Parathyroid adenoma (tissue), 2 donors: ENCODE results near the gene MYO5C.
A peak's percentile ranks its signal among the peaks of the same experiment; 100 is the strongest.

ENCODE experiments used
- H2AFZ ChIP-seq: fragments of 300-600 bp; sonication (generic); one replicate; pipeline ENCODE4 v1.7.0; 2017; ENCODE audit warnings: antibody characterized with exemption, mild to moderate bottlenecking
- H3K27ac ChIP-seq: fragments of 300-600 bp; sonication (generic); one replicate; pipeline ENCODE4 v1.7.0; 2017
- H3K27me3 ChIP-seq: fragments of 300-600 bp; sonication (generic); one replicate; pipeline ENCODE4 v1.7.0; 2017; ENCODE audit warnings: low read length; ENCODE audit not compliant: control insufficient read depth, insufficient read depth
- H3K36me3 ChIP-seq: fragments of 300-600 bp; sonication (generic); one replicate; pipeline ENCODE4 v1.7.0; 2017; ENCODE audit warnings: low read length; ENCODE audit not compliant: control insufficient read depth, insufficient read depth
- H3K4me1 ChIP-seq: fragments of 300-600 bp; sonication (generic); one replicate; pipeline ENCODE4 v1.7.0; 2017; ENCODE audit warnings: control low read depth
- H3K4me2 ChIP-seq: fragments of 300-600 bp; sonication (generic); one replicate; pipeline ENCODE4 v1.7.0; 2017; ENCODE audit warnings: low read length
- H3K4me3 ChIP-seq: fragments of 300-600 bp; sonication (generic); one replicate; pipeline ENCODE4 v1.7.0; 2017; ENCODE audit warnings: low read depth, low read length
- H3K79me2 ChIP-seq: fragments of 300-600 bp; sonication (generic); one replicate; pipeline ENCODE4 v1.7.0; 2017; ENCODE audit warnings: control low read depth
- H3K9ac ChIP-seq: fragments of 300-600 bp; sonication (generic); one replicate; pipeline ENCODE4 v1.7.0; 2017; ENCODE audit warnings: mild to moderate bottlenecking
- H3K9me3 ChIP-seq: fragments of 300-600 bp; sonication (generic); one replicate; pipeline ENCODE4 v1.7.0; 2017; ENCODE audit warnings: low read length; ENCODE audit not compliant: control insufficient read depth
- CTCF ChIP-seq: fragments of 300-600 bp; sonication (generic); IDR thresholded peaks from one replicate; pipeline ENCODE4 v1.7.0; 2017; ENCODE audit warnings: antibody characterized with exemption, mild to moderate bottlenecking
- donor health status: primary hyperparathyroidism.

Gene MYO5C

GRCh38 chr15:52261026-52261425 is 34.6 kb downstream of the MYO5C start:
- H2AFZ ChIP-seq: no peak overlapping the region
- TF ChIP-seq CTCF: no peak
- no peaks in the 10 kb centered on the region for H3K36me3 ChIP-seq
- H3K4me1 ChIP-seq: peaks cover 6% of the 10 kb centered on the region
- no peaks in the 10 kb centered on the region for H3K9me3 ChIP-seq
- H3K27ac ChIP-seq: peak overlapping the region; percentile 69
- H3K27me3 ChIP-seq: no peaks in the 10 kb centered on the region
- no peak overlapping the region for H3K4me3 ChIP-seq
- no peak overlapping the region for H3K9ac ChIP-seq
- H3K4me2 ChIP-seq: no peak overlapping the region
- no peaks in the 10 kb centered on the region for H3K79me2 ChIP-seq

- Histone ChIP-seq H3K27me3 (no peaks in the 10 kb centered on the region), H3K36me3 (no peaks in the 10 kb centered on the region), H3K27ac (no peak overlapping the region), H3K4me1 (peaks cover 6% of the 10 kb centered on the region), H3K4me2 (no peak overlapping the region), H2AFZ (no peak overlapping the region), H3K9me3 (no peaks in the 10 kb centered on the region), H3K79me2 (no peaks in the 10 kb centered on the region), H3K9ac (no peak overlapping the region), H3K4me3 (no peak overlapping the region)
- no peak for TF ChIP-seq CTCF
Measured at GRCh38 chr15:52259503-52259902, 36.1 kb downstream of the MYO5C start.

GRCh38 chr15:52258461-52258860 is 37.1 kb downstream of the MYO5C start:
- Histone ChIP-seq H3K79me2 (no peaks in the 10 kb centered on the region), H3K36me3 (no peaks in the 10 kb centered on the region), H3K9me3 (no peaks in the 10 kb centered on the region), H3K27ac (no peak overlapping the region), H3K4me2 (no peak overlapping the region), H3K27me3 (no peaks in the 10 kb centered on the region), H2AFZ (no peak overlapping the region), H3K4me1 (peaks cover 6% of the 10 kb centered on the region), H3K4me3 (no peak overlapping the region), H3K9ac (no peak overlapping the region)
- TF ChIP-seq CTCF: no peak

- H3K36me3 ChIP-seq: no peaks in the 10 kb centered on the region
- H2AFZ ChIP-seq: no peak overlapping the region
- H3K79me2 ChIP-seq: no peaks in the 10 kb centered on the region
- TF ChIP-seq CTCF: no peak
- peak overlapping the region; percentile 59 for H3K27ac ChIP-seq
- no peak overlapping the region for H3K9ac ChIP-seq
- no peak overlapping the region for H3K4me3 ChIP-seq
- H3K9me3 ChIP-seq: no peaks in the 10 kb centered on the region
- H3K4me1 ChIP-seq: peaks cover 6% of the 10 kb centered on the region
- no peaks in the 10 kb centered on the region for H3K27me3 ChIP-seq
- no peak overlapping the region for H3K4me2 ChIP-seq
Measured at GRCh38 chr15:52257734-52258062, 37.9 kb downstream of the MYO5C start.

- H3K4me1 ChIP-seq: peaks cover 1% of the 10 kb centered on the region
- no peak for TF ChIP-seq CTCF
- H3K36me3 ChIP-seq: no peaks in the 10 kb centered on the region
- H3K9ac ChIP-seq: no peak overlapping the region
- H3K4me2 ChIP-seq: no peak overlapping the region
- H3K27ac ChIP-seq: peak overlapping the region; percentile 59
- H2AFZ ChIP-seq: peak overlapping the region; percentile 29
- no peaks in the 10 kb centered on the region for H3K27me3 ChIP-seq
- no peak overlapping the region for H3K4me3 ChIP-seq
- no peaks in the 10 kb centered on the region for H3K79me2 ChIP-seq
- H3K9me3 ChIP-seq: no peaks in the 10 kb centered on the region
Measured at GRCh38 chr15:52256930-52257733, 38.5 kb downstream of the MYO5C start.
